Testis (tissue), 2 donors: ENCODE data around the gene RAB22A.

Source experiments
- CTCF ChIP-seq, 3 experiments: fragments of 450-650 bp in 2 of 3; fragments of 200-600 bp in 1 of 3; sonication (generic) in 1 of 3; IDR thresholded peaks; one replicate each; pipeline ENCODE4 v1.5.1; 2016 to 2019; ENCODE audit warnings: antibody characterized with exemption in 3 of 3, mild to moderate bottlenecking in 2 of 3, moderate library complexity in 1 of 3
- POLR2A ChIP-seq: fragments of 450-650 bp; IDR thresholded peaks from one replicate; pipeline ENCODE4 v1.6.1; 2017; ENCODE audit warnings: antibody characterized with exemption, mild to moderate bottlenecking, moderate library complexity

- TF ChIP-seq CTCF (IDR thresholded peaks at IDR 0.05) (no peak), POLR2A (no peak)
Measured at GRCh38 chr20:58277107-58277506, 32.4 kb upstream of the RAB22A start.
